GM19351 (cell line): ENCODE data around the gene KRT6C.

Experiments
- ATAC-seq: cut with Tn5 transposase; IDR thresholded peaks from one replicate; pipeline ENCODE4 v1.9.1; 2021; ENCODE audit warnings: mild to moderate bottlenecking, moderate library complexity; ENCODE audit not compliant: unreplicated experiment

The KRT6C gene

GRCh38 chr12:52436000-52436827, 37.4 kb downstream of the KRT6C start:
- no peak for ATAC-seq

DNA sequence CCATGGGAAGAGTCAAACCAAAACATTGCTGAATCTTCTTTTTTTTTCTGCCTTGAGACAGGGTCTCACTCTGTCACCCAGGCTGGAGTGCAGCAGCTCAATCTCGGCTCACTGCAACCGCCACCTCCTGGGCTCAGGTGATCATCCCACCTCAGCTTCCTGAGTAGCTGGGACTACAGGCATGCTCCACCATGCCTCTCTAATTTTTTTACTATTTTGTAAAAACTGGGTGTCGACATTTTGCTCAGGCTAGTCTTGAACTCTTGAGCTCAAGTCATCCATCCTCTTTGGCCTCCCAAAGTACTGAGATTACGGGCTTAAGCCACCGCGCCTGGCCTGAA, 38.0 kb downstream of the KRT6C start:
- ATAC-seq = no peak

GRCh38 chr12:52434760-52435530, 38.7 kb downstream of the KRT6C start:
- ATAC-seq = no peak

DNA sequence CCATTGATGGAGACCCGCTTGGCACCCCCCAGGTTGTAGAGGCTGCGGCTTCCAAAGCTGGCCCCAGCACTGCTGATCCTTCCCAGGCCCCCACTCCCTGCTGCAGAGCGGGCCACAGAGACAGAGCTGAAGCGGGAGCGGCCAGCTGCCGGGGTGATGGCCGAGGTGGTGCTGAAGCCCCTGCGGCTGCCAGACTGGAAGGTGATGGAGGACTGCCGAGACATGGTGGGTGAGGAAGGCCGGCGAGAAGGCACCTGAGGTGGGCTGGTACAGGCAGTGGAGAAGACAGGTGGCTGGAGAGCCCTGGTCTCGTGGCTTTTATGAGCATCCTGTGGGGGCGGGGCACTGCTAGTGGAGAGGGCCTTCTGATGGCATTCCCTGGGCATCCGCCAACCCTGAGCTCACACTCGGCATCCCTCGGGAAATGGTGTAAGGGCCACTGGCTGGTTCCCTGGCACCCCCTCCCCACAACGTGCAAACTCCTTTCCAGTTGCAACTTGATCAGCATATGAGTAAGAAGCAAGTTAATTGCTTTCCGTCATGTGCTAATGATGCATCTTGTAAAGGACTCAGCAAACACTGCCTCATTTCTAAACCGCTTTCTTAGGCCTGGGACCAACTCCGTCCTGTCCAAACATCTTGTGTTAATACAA, 39.4 kb downstream of the KRT6C start, which contains the start of gene KRT75:
Gene KRT75, minus strand, starts transcription at position 291 of the 653 bp plus-strand sequence. Its CDS starts 67 bp downstream, at position 224.
- no peak for ATAC-seq

- ATAC-seq = no peak
Measured at GRCh38 chr12:52433501-52434080, 40.0 kb downstream of the KRT6C start.

DNA sequence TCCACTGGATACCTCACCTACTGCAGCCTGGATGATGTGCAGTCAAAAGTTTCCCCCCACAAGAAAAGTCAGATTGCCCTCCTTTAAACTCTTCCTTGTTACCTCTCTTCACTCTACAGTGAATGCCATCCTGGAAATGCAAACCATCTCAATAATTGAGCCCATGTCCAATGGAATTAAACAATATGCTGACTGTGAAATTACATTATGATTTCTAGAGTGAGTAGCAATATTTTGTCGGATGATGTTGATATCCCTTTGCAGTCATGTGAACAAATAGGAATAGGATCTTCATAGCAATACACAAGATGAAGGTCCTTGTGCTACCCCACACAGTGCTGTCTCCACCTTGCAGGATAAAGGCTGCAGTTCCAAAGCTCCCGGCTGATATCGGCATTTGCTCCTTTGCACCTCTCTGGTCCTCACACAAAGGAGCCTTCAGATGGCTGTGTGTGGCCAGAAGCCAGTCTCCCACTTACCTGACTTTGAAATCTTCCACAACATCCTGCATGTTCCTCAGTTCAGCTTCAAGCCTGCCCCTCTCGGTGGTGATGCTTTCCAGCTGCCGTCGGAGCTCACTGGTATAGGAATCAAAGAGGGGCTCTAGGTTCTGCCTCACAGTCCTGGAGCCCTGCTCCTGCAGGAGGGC, 40.9 kb downstream of the KRT6C start:
- ATAC-seq = no peak

GRCh38 chr12:52428121-52428520, 45.5 kb downstream of the KRT6C start:
- no peak for ATAC-seq

DNA sequence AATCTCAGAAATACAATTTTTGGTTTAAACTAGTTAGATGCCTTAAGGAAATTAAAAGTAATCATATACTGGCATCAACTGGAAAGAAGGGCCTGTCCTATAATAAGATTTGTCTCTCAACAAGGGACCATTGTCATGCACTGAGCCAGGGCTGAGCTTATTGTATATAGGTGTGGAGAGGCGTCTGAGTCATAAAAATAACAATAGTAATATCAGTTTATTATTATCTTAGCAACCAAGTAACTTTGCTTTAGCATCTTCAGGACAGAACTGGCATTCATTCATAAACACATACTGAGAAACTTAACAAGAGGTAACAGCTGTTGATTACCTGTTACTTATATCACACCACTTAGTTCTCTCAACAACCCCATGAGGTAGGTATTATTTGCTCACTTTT, 46.5 kb downstream of the KRT6C start:
- ATAC-seq = no peak

DNA sequence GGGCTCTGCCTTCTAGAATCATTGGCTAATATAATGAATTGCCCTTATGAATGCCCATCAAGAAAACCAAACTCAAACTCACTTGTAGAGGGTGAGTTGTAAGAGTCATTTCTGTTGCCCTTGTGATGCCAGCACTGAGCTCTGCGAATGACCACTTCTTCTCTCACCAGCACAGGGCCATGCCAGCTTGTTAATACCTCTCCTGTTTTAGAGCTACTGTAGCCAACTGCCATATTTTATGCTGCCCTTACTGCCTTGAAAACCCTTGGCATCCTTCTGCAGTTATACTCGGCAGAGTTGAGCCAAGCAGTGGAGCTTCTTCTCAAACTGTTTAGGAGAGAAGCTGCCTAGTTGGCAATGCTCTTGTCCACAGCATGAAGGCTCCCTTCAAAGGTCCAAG, 47.6 kb downstream of the KRT6C start:
- ATAC-seq = no peak

GRCh38 chr12:52425466-52425865, 48.1 kb downstream of the KRT6C start:
- ATAC-seq = no peak

GRCh38 chr12:52423661-52424500, 49.7 kb downstream of the KRT6C start:
- ATAC-seq = no peak

DNA sequence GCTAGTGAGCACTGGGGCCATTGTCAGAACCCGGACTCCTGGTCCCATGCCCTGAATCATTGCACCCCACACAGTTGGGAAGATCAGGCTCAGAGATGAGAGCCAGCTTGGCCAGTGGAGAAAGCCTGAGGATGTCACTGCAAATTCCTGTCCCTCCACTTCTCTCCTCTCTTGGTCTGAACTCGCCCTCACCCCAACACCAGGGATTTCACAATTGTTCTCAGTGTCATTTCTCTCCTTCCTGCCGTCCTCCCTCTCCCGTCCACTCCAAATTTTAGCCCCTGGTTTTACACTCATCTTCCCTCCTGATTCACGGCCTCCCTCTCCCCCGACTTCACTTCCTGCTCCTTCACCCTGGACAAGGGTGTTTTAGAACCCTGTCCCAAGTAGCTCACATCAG, 50.6 kb downstream of the KRT6C start:
- ATAC-seq = no peak

DNA sequence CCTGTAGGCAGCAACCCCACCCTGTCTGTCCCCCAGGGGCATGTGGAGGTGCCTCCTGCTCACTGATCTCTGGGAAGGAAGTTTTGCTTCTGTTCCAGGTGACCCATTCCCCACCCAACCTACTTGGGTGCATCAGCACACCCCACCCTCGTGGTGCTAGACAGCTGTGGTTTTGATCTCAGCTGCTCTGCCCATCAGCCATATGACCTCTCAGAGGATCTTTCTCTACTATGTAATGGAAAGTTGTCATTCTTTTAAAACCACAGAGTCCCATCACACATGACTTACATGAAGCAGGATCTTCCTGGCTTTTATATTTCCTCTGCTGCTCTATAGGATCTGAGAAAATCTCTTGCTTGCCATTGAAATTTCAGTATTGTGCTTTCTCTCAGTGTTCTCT, 53.9 kb downstream of the KRT6C start:
- no peak for ATAC-seq

- ATAC-seq = no peak
Measured at GRCh38 chr12:52418576-52419110, 55.0 kb downstream of the KRT6C start.
